Bone marrow (tissue), 2 donors: Measurements from ENCODE around the gene AGPAT2.

Experiments used
- DNase-seq, 2 donors: peaks; one replicate each; lab custom pipeline; 2025; lab: John Stamatoyannopoulos, UW

Gene AGPAT2

GRCh38 chr9:136673088-136673974, 13.9 kb downstream of the AGPAT2 start:
- no peak for DNase-seq

DNA sequence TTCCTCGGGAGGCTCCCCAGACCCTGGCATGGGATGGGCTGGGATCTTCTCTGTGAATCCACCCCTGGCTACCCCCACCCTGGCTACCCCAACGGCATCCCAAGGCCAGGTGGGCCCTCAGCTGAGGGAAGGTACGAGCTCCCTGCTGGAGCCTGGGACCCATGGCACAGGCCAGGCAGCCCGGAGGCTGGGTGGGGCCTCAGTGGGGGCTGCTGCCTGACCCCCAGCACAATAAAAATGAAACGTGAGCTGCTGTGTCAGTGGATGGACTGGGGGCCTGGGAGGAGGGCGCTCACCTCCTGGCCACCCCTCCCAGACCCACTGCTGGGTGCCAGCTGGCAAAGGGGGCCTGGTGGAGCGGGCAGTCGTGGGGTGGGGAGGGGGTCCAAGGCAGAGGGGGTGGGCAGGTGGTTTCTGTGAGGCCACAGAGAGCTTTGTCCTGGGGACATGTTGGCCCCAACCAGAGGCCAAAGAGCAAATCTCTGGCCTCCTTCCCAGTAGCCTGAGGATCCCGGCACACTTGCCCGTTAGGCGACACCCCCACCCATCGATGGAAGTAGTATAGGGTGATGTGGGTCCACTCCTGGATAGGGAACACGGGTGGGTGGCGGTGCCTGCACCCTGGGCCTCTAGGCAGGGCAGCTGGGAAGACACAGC, 14.7 kb downstream of the AGPAT2 start:
- DNase-seq: no peak

DNA sequence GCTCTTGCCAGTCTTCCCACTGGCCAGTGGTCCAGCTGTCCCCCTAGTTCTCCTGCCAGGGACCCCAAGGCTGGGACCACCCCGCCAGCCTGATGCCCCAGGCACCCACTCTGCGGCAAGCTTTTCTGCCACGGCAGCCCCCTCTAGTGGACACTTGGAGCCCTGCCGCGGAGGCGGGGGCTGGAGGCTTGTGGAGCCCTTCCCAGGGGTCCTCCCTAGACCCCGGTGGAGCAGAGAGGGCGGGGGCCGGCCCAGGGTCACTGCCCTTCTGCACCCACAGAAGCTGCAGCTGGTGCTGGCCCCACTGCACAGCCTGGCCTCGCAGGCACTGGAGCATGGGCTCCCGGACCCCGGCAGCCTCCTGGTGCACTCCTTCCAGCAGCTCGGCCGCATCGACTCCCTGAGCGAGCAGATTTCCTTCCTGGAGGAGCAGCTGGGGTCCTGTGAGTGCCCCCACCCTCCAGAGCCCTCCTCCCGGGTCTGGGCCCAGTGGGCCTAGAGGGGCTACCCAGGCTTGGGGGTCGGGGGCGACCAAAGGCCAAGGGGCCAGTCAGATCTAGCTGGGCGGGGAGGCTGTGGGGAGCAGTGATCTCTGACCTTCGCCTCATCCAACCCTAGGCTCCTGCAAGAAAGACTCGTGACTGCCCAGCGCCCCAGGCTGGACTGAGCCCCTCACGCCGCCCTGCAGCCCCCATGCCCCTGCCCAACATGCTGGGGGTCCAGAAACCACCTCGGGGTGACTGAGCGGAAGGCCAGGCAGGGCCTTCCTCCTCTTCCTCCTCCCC, 15.4 kb downstream of the AGPAT2 start:
- no peak for DNase-seq

GRCh38 chr9:136671254-136671614, 16.0 kb downstream of the AGPAT2 start:
- DNase-seq: no peak

- DNase-seq: no peak
Observed at GRCh38 chr9:136670576-136671253, 16.5 kb downstream of the AGPAT2 start.

DNA sequence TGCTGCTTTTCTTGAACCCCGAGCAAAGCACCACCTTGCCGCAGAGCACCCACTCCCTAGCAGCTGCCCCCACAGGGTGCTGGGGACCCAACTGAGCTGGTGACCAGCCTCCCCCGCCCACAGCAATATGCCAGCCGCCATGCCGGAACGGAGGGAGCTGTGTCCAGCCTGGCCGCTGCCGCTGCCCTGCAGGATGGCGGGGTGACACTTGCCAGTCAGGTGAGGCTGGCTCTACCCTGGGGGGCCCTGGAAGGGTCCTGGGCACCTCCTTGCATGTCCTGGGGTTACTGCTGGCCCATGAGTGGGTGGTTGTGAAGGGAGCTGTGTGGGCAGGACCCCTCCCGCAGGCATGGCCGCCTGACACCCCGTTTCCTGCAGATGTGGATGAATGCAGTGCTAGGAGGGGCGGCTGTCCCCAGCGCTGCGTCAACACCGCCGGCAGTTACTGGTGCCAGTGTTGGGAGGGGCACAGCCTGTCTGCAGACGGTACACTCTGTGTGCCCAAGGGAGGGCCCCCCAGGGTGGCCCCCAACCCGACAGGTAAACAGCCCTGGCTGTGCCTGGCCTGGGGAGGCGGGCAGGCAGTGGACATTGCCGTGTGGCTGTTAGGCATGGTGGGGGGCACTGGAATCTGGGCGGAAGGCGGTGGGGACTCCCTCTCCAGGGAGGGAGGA, 17.3 kb downstream of the AGPAT2 start:
- DNase-seq: peak in 1 of 2 donors; percentile 31

DNA sequence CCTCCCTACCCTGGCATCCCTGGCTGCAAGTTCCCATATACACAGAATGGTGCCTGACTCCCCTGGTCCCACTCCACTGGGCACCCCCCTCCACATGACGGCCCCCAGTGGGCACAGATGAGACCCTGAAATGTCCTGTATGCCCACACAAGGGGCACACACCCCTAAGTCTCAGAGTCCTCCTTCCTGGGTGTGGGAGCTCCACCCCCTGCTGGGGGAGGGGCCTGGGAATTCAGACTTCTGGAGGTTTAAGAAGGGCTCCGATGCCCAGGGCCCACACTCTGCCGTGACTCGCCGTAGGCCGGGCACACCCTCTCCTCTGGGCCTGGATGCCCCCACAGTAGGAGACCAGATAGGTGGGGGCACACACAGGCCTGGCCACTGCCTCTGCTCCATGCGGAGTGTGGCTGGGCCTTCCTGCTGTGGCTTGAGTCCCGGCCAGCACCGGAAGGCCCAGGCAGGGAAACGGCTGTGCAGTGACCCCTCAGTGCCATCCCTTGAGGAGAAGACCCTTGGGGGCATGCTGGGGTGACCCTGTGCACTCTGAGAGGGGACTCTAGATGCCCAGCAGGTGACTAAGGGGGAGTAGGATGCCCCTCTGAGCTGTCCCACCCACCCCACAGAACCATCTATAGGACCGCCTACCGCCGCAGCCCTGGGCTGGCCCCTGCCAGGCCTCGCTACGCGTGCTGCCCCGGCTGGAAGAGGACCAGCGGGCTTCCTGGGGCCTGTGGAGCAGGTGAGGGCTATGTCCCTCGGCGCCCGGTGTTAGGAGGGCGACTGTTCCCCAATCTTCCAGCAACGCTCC, 18.1 kb downstream of the AGPAT2 start:
- DNase-seq: no peak

DNA sequence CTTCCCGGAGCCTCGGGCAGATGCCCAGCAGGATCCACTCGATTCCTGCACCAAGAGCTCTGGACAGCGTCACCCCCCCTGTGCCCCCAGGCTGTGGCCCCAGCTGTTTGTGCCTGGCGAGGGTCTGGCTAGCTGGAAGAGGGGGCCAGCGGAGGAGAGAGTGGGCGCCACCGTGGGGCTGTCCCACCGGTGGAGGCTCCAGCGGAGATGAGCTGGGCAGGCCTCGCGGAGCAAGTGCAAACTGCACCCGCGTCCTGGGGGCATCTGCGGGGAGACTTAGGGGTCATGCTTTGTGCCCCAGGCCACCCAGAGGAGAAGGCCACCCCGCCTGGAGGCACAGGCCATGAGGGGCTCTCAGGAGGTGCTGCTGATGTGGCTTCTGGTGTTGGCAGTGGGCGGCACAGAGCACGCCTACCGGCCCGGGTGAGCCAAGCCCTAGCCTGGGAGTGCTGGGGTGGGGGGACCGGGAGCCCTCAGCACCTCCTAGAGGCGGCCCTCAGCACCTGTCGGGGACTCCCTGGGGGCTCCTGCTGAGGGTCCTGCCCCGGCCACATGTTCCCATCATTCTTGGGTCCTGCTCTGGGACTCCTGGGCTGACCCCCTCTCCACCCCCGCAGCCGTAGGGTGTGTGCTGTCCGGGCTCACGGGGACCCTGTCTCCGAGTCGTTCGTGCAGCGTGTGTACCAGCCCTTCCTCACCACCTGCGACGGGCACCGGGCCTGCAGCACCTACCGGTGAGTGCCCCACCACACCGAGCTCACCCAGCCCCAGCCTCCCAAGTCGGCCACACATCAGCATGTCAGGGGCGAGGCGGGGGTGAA, 19.1 kb downstream of the AGPAT2 start:
- DNase-seq: no peak

DNA sequence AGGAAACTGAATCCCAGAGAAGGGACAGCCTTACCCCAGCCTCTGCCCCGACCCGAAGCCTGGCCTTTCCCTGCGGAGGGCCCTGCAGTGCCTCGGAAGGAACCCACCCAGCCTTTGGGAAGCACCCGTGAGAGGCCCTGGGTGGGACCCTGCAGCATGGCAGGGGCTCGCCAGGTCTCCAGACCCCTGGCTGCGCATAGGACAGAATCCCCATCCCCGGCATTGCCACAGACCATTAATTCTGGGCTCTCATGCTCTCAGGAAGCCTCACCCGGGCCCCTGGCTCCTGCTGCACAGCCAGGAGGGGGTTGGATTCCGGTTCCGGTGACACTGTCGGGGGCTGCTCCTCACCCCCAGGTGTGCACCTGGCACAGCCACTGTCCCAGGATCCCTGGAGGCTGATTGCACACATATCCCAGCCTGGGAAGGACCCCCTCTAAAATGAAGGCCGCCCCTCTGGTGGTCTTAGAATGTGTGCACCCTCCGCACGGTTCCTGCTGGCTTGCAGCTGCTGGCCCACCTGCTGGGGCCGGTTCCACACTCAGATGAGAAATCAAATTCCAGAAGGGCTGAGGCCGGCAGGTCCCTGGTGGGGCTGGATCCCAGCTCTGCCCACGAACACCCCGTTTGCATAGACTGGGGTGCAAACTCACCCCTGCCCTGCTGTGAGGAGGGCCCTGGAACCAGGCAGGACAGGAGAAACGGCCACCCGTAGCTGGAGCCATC, 19.9 kb downstream of the AGPAT2 start:
- no peak for DNase-seq

- no peak for DNase-seq
Observed at GRCh38 chr9:136666372-136667213, 20.7 kb downstream of the AGPAT2 start.

DNA sequence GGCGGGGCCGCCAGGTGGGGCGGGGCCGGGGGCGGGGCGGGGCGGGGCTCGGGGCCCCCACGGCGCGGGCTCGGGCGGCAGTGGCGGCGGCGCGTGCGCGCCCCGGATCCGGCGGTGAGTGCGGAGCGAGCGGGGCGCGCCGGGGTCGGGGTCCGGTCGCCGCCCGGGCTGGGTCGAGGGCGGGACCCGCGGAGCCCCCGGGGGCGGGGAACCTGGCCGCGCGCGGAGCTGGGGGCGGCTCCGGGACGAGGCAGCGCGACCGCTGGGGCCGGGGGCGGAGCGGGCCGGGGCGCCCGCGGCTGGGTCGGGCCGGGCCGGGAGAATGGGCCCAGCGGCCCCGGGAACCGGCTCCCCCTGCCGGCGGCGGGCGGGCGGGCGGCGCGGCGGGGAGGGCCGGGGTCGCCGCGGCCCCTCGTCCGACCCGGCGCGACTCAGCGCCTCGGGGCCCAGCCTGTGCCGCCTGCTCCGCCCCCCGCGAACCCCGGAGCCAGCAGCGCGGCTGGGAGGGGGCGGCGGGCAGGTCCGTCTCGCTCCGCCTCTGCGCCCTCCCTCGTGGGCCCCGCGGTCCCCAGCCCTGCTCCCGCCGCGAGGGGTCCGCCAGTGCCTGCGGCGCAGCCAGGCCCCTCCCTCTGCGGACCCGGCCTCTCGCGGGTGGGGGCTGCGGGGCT, 21.4 kb downstream of the AGPAT2 start:
- no peak for DNase-seq

- no peak for DNase-seq
Observed at GRCh38 chr9:136665111-136665703, 22.1 kb downstream of the AGPAT2 start.

DNA sequence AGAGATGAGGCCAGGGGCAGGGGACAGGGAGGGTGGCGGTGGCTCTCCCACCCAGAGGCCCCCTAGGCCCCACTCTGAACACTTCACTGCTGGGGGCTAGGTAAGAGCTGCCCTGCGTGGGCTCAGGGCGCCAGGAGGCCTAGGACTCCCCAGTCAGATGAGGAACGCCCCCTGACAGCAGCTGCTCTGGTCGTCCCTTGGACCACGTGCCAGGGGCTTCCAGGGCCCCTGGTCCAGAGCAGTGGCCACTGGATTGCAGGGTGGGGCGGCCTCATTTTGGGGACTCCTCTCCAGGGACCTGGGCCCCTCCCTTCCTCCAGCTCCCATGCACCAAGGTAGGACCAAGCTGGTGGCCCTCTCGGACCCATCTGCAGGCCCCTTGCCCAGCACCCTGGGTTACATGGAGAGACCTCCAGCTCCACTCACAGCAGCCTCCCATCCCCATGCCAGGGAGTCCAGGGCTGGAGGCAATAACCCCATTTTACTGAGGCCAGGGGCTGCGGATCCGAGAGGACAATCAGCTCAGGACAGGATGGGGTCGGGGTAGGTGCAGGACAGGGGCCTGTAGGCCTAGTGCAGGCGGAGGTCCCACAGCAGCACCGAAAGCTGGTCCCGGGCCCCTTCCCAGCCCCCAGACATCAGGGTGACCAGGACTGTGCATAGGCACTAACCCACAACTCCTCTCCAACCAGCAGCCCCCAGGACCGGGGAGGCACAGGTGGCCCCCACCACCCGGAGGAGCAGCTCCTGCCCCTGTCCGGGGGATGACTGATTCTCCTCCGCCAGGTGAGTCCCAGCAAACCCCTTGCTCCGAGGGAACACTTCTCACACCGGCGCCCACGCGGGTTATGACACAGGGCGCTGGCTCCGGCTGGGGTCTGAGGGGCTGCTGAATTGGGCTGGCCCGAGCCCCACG, 23.0 kb downstream of the AGPAT2 start:
- no peak for DNase-seq

GRCh38 chr9:136662656-136663581, 24.3 kb downstream of the AGPAT2 start, which contains the start of gene EGFL7:
TSS of gene EGFL7 (plus strand) at chr9:136662916. CDS start at chr9:136668283, 5,367 bp downstream.
- no peak for DNase-seq

DNA sequence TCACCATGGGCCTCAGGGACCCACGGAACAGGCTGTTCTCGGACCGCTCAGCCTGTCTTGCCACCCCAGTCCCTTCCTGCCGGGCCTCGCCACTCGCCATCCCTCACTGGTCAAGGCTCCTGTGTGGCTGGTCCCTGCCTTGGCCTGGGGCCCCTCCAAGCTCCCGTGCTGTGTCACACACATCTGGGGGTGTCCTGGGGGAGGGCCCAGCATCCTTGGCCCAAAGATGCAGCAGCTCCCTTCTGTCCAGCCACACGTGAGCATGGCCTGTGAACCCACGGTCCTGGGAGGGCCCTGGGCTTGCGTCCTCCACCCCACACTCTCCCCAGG, 25.0 kb downstream of the AGPAT2 start:
- no peak for DNase-seq
